NB4 (cell line): Measurements from ENCODE around the gene EXOC7.

Source experiments
- CTCF ChIP-seq: IDR thresholded peaks from one replicate; pipeline ENCODE4 v1.5.1; 2012; ENCODE audit warnings: low read depth, low read length
- POLR2A ChIP-seq: IDR thresholded peaks from 2 replicates; pipeline ENCODE4 v1.6.1; 2011; ENCODE audit warnings: mild to moderate bottlenecking; ENCODE audit not compliant: insufficient read length; ENCODE audit errors: extremely low read depth

- TF ChIP-seq CTCF = no peak
- no peak for TF ChIP-seq POLR2A
Observed at GRCh38 chr17:76138896-76139752, 35.5 kb upstream of the EXOC7 start.
